Endothelial cell (in vitro differentiated cells): Measurements from ENCODE around the gene DLGAP1. TPM values are rescaled to one million over a fixed set of nuclear protein-coding genes. Genes with fewer than 3 reads are reported as not detected.

Source experiments
- DNase-seq: peaks from one replicate; pipeline ENCODE4 v3.0.0; 2021; ENCODE audit warnings: low spot score
- H3K27ac Mint-ChIP-seq: one replicate; pipeline ENCODE4 v1.8.0; 2021; ENCODE audit warnings: mixed read lengths, inconsistent platforms; ENCODE audit not compliant: unreplicated experiment
- H3K27me3 Mint-ChIP-seq: one replicate; pipeline ENCODE4 v1.8.0; 2021; ENCODE audit warnings: mild to moderate bottlenecking, moderate library complexity, mixed read lengths, inconsistent platforms; ENCODE audit not compliant: unreplicated experiment
- H3K36me3 Mint-ChIP-seq: one replicate; pipeline ENCODE4 v1.8.0; 2021; ENCODE audit warnings: mild to moderate bottlenecking, low read depth, mixed read lengths, inconsistent platforms; ENCODE audit not compliant: unreplicated experiment
- H3K4me1 Mint-ChIP-seq: one replicate; pipeline ENCODE4 v1.8.0; 2021; ENCODE audit warnings: mild to moderate bottlenecking, mixed read lengths, inconsistent platforms; ENCODE audit not compliant: unreplicated experiment
- H3K4me3 Mint-ChIP-seq: one replicate; pipeline ENCODE4 v1.8.0; 2021; ENCODE audit warnings: mild to moderate bottlenecking, mixed read lengths, inconsistent platforms; ENCODE audit not compliant: unreplicated experiment
- H3K9me3 Mint-ChIP-seq: one replicate; pipeline ENCODE4 v1.8.0; 2021; ENCODE audit warnings: mixed read lengths, inconsistent platforms; ENCODE audit not compliant: unreplicated experiment
- total RNA-seq: library from RNA; stranded (reverse); fragmentation: NEBNext Ultra II Directional; extraction: Animal tissue kit (Norgen Biotek cat#: 25700); gene quantifications from one replicate; pipeline ENCODE4 v1.2.1, GENCODE V29; 2021; ENCODE audit not compliant: unreplicated experiment
- TF ChIP-seq, protein P1 (sequence below): fragments of 200-600 bp; sonication (generic); IDR thresholded peaks from one replicate; pipeline ENCODE4 v1.5.0; 2021; ENCODE audit warnings: antibody characterized with exemption; ENCODE audit not compliant: unreplicated experiment

Gene DLGAP1
- total RNA-seq, 1 donor from 2014 or later: 1.8 TPM

DNA sequence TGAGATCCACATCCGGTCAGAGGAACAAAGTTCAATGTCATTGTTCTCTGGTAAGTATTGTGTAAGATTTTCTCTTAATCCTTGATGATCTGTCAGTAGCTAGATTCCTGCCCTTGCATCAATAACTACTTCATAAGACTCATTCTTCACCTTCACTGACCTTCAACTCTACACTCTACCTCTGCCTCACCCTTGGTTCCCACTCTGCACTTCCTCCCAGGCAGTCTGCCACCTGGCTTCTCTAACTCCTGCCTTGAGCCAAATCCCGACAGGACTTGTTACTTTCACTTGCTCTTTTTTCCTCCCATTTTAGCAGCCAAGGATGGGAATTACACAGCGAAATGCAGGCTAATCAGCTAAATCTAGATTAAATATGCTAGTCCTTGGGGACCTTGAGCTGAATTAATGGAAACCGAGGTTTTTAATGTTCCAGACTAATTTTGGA lies 190.7 kb downstream of the DLGAP1 start:
- no peaks in the 10 kb centered on the region for H3K4me1 Mint-ChIP-seq
- no peaks in the 10 kb centered on the region for H3K9me3 Mint-ChIP-seq
- no peaks in the 10 kb centered on the region for H3K36me3 Mint-ChIP-seq
- H3K27me3 Mint-ChIP-seq: peaks cover 2% of the 10 kb centered on the region
- no peak overlapping the region for H3K27ac Mint-ChIP-seq
- TF ChIP-seq, protein P1, sequence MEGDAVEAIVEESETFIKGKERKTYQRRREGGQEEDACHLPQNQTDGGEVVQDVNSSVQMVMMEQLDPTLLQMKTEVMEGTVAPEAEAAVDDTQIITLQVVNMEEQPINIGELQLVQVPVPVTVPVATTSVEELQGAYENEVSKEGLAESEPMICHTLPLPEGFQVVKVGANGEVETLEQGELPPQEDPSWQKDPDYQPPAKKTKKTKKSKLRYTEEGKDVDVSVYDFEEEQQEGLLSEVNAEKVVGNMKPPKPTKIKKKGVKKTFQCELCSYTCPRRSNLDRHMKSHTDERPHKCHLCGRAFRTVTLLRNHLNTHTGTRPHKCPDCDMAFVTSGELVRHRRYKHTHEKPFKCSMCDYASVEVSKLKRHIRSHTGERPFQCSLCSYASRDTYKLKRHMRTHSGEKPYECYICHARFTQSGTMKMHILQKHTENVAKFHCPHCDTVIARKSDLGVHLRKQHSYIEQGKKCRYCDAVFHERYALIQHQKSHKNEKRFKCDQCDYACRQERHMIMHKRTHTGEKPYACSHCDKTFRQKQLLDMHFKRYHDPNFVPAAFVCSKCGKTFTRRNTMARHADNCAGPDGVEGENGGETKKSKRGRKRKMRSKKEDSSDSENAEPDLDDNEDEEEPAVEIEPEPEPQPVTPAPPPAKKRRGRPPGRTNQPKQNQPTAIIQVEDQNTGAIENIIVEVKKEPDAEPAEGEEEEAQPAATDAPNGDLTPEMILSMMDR: no peak
- no peak overlapping the region for H3K4me3 Mint-ChIP-seq
- no peak for DNase-seq

DNA sequence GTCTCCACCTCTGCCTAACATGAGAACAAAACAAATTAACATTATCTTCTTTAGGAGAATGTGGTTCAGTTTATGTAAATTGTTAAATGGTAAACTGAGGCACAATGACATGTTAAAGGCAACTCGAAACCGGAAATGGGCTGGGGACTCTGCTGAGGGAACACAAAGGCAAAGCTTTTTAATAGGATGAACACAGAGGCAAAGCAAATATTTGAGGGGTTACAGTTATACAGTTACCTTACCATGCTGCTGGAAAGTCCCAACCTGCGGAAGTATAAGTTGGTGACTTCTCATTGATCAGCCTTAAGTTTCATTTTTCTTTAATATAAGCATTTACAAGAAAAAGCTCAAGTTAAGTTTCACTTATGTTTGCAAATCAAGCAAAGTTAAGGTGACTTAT lies 195.0 kb downstream of the DLGAP1 start:
- H3K9me3 Mint-ChIP-seq: no peaks in the 10 kb centered on the region
- H3K4me3 Mint-ChIP-seq: no peak overlapping the region
- no peaks in the 10 kb centered on the region for H3K36me3 Mint-ChIP-seq
- no peak for DNase-seq
- TF ChIP-seq, protein P1: no peak
- H3K27ac Mint-ChIP-seq: no peak overlapping the region
- H3K4me1 Mint-ChIP-seq: peaks cover 2% of the 10 kb centered on the region
- H3K27me3 Mint-ChIP-seq: no peaks in the 10 kb centered on the region

DNA sequence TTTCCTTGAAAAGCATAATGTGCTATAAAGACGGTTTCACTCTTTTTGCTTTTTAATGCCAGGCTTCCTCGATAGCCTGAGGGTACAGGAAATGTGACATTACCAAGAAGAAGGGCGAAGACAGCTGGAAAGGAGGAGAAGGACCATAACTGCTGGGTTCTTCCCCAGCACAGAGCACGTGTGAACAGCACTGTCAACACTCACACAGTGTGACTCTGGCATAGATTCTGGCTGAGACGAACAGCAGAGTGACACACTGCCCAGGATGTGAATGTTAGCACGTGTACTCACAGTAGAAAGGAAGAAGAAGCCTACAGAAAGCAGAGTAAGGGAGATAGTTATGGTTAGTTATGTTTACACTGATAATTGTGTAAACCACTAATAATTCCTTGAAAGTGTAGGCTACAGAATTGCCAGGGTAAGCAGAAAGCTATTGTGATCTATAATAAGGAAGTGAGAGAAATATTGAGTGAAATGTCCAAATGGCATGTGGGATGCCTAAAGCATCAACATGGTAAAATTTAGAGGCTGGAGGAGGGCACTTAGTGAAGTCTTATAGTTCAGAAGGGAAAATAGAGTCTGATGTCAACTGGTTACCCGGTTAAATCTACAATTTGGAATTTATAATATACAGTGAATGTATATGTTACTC lies 198.2 kb downstream of the DLGAP1 start:
- Mint-ChIP-seq H3K9me3 (no peaks in the 10 kb centered on the region), H3K4me1 (peaks cover 9% of the 10 kb centered on the region), H3K27me3 (no peaks in the 10 kb centered on the region), H3K4me3 (no peak overlapping the region), H3K36me3 (no peaks in the 10 kb centered on the region), H3K27ac (no peak overlapping the region)
- no peak for DNase-seq
- TF ChIP-seq, protein P1: no peak

GRCh38 chr18:4254840-4255239 lies 200.3 kb downstream of the DLGAP1 start:
- Mint-ChIP-seq H3K4me3 (no peak overlapping the region), H3K27ac (no peak overlapping the region), H3K27me3 (no peaks in the 10 kb centered on the region), H3K9me3 (no peaks in the 10 kb centered on the region), H3K4me1 (peaks cover 9% of the 10 kb centered on the region), H3K36me3 (no peaks in the 10 kb centered on the region)
- TF ChIP-seq, protein P1: no peak
- DNase-seq: no peak

DNA sequence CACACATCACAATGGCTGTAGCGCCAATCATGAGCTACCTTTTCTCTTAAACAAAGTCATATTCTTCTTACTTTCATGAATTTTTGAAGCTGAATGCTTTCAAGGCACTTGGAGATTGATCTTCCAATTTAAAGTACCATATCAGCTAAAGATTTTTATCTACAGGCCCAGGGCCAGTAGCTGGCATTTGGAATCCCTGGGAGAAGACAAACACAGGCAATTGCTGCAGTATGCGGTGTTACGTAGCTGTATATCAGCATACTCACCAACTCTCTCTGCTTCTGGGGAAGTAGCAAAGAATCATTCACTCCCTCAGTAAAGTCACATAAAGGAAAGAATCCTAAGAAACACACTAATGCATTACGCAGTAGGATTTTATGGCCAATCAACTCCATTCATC lies 202.3 kb downstream of the DLGAP1 start:
- H3K36me3 Mint-ChIP-seq: no peaks in the 10 kb centered on the region
- no peak for DNase-seq
- H3K27me3 Mint-ChIP-seq: no peaks in the 10 kb centered on the region
- no peak overlapping the region for H3K27ac Mint-ChIP-seq
- peaks cover 9% of the 10 kb centered on the region for H3K4me1 Mint-ChIP-seq
- H3K9me3 Mint-ChIP-seq: no peaks in the 10 kb centered on the region
- no peak overlapping the region for H3K4me3 Mint-ChIP-seq
- TF ChIP-seq, protein P1: no peak
